Activated CD8-positive, alpha-beta memory T cell treated with anti-CD3 and anti-CD28 coated beads, Interleukin-2, amount 50 U/mL, for 24 hours (primary cell): ENCODE measurements around the gene ANTKMT.

ENCODE experiments used
- DNase-seq: peaks from one replicate; pipeline ENCODE4 v3.0.0-alpha.2; 2020; ENCODE audit errors: extremely low read depth

Gene ANTKMT

GRCh38 chr16:764848-765487, 44.0 kb downstream of the ANTKMT start:
- no peak for DNase-seq

DNA sequence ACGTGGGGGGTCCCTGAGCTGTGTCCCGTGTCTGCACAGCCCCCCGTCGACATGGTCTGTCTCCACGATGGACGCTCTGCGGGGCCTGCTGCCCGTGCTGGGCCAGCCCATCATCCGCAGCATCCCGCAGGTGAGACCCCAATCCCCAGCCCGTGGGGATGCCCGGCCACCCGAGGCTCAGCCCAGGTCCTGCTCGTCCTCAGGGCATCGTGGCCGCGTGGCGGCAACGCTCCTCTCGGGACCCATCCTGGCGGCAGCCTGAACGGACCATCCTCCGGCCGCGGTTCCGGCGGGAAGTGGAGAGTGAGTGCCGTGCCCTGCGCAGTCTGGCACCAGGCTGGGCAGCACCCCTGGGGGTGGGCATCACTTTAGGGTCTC, 44.5 kb downstream of the ANTKMT start:
- no peak for DNase-seq

GRCh38 chr16:766008-766819, 45.3 kb downstream of the ANTKMT start:
- no peak for DNase-seq

DNA sequence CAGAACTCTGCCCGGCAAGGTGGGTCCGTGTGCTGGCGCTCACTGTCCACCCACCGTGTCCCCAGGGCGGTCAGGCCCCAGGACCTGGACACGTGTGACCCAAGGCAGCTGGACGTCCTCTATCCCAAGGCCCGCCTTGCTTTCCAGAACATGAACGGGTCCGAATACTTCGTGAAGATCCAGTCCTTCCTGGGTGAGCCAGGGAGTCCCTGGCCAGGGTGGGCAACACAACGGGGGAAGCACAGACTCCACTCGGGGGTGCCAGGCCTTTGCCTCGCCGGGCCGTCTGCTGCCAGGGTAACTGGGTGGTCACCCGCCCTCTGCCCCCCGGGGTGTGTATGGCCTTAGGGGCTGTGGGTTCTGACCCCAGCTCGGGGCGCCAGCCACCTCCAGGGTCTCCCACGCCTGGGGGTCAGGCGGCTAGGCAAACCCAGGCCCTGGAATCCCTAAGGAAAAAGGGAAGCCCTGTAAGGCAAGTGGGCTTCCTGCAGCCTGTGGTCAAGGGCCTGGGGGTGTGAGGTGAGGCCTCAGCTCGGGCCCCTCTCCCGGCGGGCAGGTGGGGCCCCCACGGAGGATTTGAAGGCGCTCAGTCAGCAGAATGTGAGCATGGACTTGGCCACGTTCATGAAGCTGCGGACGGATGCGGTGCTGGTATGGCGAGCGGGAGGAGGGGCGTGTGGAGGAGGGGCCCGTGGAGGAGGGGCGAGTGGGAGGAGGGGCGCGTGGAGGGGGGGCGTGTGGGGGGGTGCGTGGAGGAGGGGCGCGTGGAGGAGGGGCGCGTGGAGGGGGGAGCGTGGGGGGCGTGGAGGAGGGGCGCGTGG, 46.1 kb downstream of the ANTKMT start:
- no peak for DNase-seq

GRCh38 chr16:767743-768235, 46.8 kb downstream of the ANTKMT start:
- no peak for DNase-seq

GRCh38 chr16:768428-768827, 47.5 kb downstream of the ANTKMT start:
- DNase-seq, result no peak

DNA sequence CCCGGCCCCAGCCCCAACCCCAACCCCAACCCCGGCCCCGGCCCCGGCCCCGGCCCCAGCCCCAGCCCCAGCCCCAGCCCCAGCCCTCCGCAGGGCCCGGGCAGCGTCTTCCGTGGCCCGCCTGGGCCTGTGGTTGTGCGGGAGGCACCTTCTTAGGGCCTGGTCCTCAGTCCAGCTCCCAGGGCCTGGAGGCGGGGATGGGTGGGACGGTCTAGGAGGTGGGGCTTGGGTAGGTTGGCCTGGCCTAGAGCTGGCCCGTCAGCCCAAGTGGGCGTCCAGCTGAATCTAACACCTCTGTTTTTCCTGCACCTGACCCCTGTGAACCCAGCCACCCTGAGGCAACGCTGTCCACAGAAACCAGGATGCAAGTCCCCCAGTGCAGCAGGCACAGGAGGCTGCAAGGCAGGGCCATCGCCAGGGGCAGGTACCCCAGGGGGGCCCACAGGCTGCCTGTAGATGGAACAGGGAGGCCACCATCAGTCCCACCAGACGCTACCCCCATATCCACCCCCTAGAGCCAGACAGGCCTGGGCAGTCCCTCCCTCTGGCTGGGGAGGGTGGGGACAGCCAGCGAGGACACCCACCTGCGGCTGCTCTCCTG, 48.3 kb downstream of the ANTKMT start:
- DNase-seq, result no peak

GRCh38 chr16:769934-770333, 49.0 kb downstream of the ANTKMT start:
- DNase-seq, result no peak

GRCh38 chr16:770411-770810, 49.5 kb downstream of the ANTKMT start:
- no peak for DNase-seq
